Calu3 (cell line): ENCODE data around the gene KY. TPM values are rescaled to one million over a fixed set of nuclear protein-coding genes. Genes with fewer than 3 reads are reported as not detected.
"Not testable (repeated sequence)": the region's sequence is repeated elsewhere in the genome, so short reads cannot be mapped to it uniquely, and the experiment has no call there.

Experiments
- BruUV-seq: library from RNA; stranded (reverse); fragments of 400-500 nt; replicated peaks from 2 replicates; lab custom pipeline; 2021; lab: Mats Ljungman, UMichigan
- CTCF ChIA-PET: fragments of 300-600 bp; sonication (Branson Sonifier 250); formaldehyde crosslinking; loops from one replicate; lab custom pipeline; 2022; ENCODE audit warnings: antibody characterized with exemption; lab: Charles Lee
- DNase-seq: peaks from one replicate; pipeline ENCODE4 v3.0.0; 2022
- H3K27ac Mint-ChIP-seq: one replicate; pipeline ENCODE4 v1.8.0; 2022; ENCODE audit warnings: mixed read lengths; ENCODE audit not compliant: unreplicated experiment
- H3K27me3 Mint-ChIP-seq: one replicate; pipeline ENCODE4 v1.8.0; 2022; ENCODE audit warnings: mixed read lengths; ENCODE audit not compliant: unreplicated experiment
- H3K36me3 Mint-ChIP-seq: one replicate; pipeline ENCODE4 v1.8.0; 2022; ENCODE audit warnings: mild to moderate bottlenecking, moderate library complexity, mixed read lengths; ENCODE audit not compliant: insufficient read depth, unreplicated experiment
- H3K4me1 Mint-ChIP-seq: one replicate; pipeline ENCODE4 v1.8.0; 2022; ENCODE audit warnings: mild to moderate bottlenecking, low read depth, mixed read lengths; ENCODE audit not compliant: unreplicated experiment
- H3K4me3 Mint-ChIP-seq: one replicate; pipeline ENCODE4 v1.8.0; 2022; ENCODE audit warnings: mild to moderate bottlenecking, low read depth, moderate library complexity, mixed read lengths; ENCODE audit not compliant: unreplicated experiment
- H3K9me3 Mint-ChIP-seq: one replicate; pipeline ENCODE4 v1.8.0; 2022; ENCODE audit warnings: low read depth, mixed read lengths; ENCODE audit not compliant: unreplicated experiment
- CTCF ChIP-seq: fragments of 200-600 bp; IDR thresholded peaks from one replicate; pipeline ENCODE4 v1.8.0; 2022; ENCODE audit warnings: antibody characterized with exemption; ENCODE audit not compliant: unreplicated experiment
- intact Hi-C: fragments of 100-400 bp; cut with micrococcal nuclease; formaldehyde crosslinking; loops from one replicate; pipeline ENCODE4 v1.10.0; 2022; ENCODE audit not compliant: unreplicated experiment
- total RNA-seq: library from RNA; stranded (reverse); gene quantifications from 2 replicates; pipeline ENCODE4 v1.2.3, GENCODE V29; 2022

The KY gene
- total RNA-seq, 1 experiment from 2014 or later: not detected

- BruUV-seq: no TSS peak
- TF ChIP-seq CTCF: no peak
- intact Hi-C loops: no loop called here
- Mint-ChIP-seq H3K9me3 (no peaks in the 10 kb centered on the region), H3K27ac (no peak overlapping the region), H3K27me3 (peaks cover 95% of the 10 kb centered on the region), H3K36me3 (no peaks in the 10 kb centered on the region), H3K4me3 (no peak overlapping the region), H3K4me1 (no peaks in the 10 kb centered on the region)
- CTCF ChIA-PET: interaction anchor here (0.5 kb wide), 1 partner anchor 1340 kb away, joined by 3 read pairs; no protein-coding TSS in a partner anchor
- DNase-seq: no peak
Observed at GRCh38 chr3:134598763-134599545, 51.9 kb downstream of the KY start.

GRCh38 chr3:134597390-134597970 lies 53.3 kb downstream of the KY start:
- no peak for TF ChIP-seq CTCF
- no peaks in the 10 kb centered on the region for H3K4me1 Mint-ChIP-seq
- no peaks in the 10 kb centered on the region for H3K9me3 Mint-ChIP-seq
- intact Hi-C loops: no loop called here
- CTCF ChIA-PET: interaction anchor here (0.6 to 1.1 kb wide), 2 partner anchors 41 to 43 kb away, joined by 3 read pairs; no protein-coding TSS in a partner anchor
- H3K27ac Mint-ChIP-seq: no peak overlapping the region
- H3K4me3 Mint-ChIP-seq: no peak overlapping the region
- H3K36me3 Mint-ChIP-seq: no peaks in the 10 kb centered on the region
- no peak for DNase-seq
- H3K27me3 Mint-ChIP-seq: peaks cover 99% of the 10 kb centered on the region
- BruUV-seq: no TSS peak

- H3K4me3 Mint-ChIP-seq, H3K36me3 Mint-ChIP-seq, BruUV-seq, CTCF ChIA-PET, intact Hi-C loops, DNase-seq, H3K27ac Mint-ChIP-seq, H3K4me1 Mint-ChIP-seq, H3K9me3 Mint-ChIP-seq: not testable (repeated sequence)
- peaks cover 96% of the 10 kb centered on the region for H3K27me3 Mint-ChIP-seq
Observed at GRCh38 chr3:134594986-134595385, 55.8 kb downstream of the KY start.

- Mint-ChIP-seq H3K27me3 (peaks cover 92% of the 10 kb centered on the region), H3K36me3 (no peaks in the 10 kb centered on the region), H3K4me3 (no peak overlapping the region), H3K27ac (no peak overlapping the region), H3K4me1 (no peaks in the 10 kb centered on the region), H3K9me3 (no peaks in the 10 kb centered on the region)
- no TSS peak for BruUV-seq
- intact Hi-C loops: no loop called here
- CTCF ChIA-PET: no interaction called here
- TF ChIP-seq CTCF: no peak
- DNase-seq: no peak
Observed at GRCh38 chr3:134594331-134594741, 56.5 kb downstream of the KY start.
